GOT3 (cell line): Measurements from ENCODE around the gene CPEB4.

Experiments
- DNase-seq: peaks from one replicate; lab custom pipeline; 2025; ENCODE audit warnings: mixed read lengths; lab: John Stamatoyannopoulos, UW

CPEB4 gene

GRCh38 chr5:173974688-173975239, 86.6 kb downstream of the CPEB4 start:
- no peak for DNase-seq

DNA sequence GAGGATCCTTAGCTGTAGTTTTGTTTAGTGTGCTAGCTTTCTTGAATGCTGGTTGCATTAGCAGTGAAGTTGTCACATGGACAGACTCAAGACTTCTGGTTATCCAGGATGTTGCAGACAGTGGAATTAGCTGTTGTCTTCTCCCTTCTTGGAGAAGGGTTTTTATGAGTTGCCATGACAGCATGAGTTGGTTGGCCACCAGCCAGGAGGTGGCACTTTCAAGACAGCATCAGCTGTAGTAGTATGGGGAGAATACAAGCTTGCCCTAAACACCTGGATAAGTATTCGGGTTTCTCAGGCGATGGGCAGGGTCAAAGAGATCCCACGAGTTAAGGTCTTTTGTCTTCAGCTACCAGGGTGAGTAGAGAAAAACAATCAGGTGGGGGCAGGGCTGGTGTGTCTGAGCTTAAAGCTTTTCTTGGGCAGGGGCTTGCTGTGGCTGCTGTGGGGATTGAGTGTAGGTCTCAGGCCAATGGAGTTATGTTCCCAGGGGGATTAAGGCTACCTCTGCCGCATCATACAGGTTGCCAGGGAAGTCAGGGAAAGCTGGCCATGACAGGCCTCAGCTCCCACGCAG, 93.1 kb downstream of the CPEB4 start:
- DNase-seq: no peak

GRCh38 chr5:173984218-173984617, 96.1 kb downstream of the CPEB4 start:
- no peak for DNase-seq

GRCh38 chr5:173988554-173989431, 100.6 kb downstream of the CPEB4 start, which contains the start of gene C5orf47:
TSS of gene C5orf47 (plus strand) at chr5:173989170. CDS start at chr5:173989264, 94 bp downstream.
- no peak for DNase-seq

GRCh38 chr5:173989432-173990082, 101.4 kb downstream of the CPEB4 start:
- DNase-seq: no peak

- no peak for DNase-seq
Measured at GRCh38 chr5:173997331-173997730, 109.2 kb downstream of the CPEB4 start.

GRCh38 chr5:173998531-173998930, 110.4 kb downstream of the CPEB4 start:
- no peak for DNase-seq

- DNase-seq: no peak
Measured at GRCh38 chr5:174000076-174000475, 111.9 kb downstream of the CPEB4 start.

GRCh38 chr5:174003795-174004194, 115.6 kb downstream of the CPEB4 start:
- no peak for DNase-seq

GRCh38 chr5:174008922-174009321, 120.8 kb downstream of the CPEB4 start:
- DNase-seq: no peak

GRCh38 chr5:174010365-174010764, 122.2 kb downstream of the CPEB4 start:
- DNase-seq: no peak

- no peak for DNase-seq
Measured at GRCh38 chr5:174011441-174011840, 123.3 kb downstream of the CPEB4 start.
